Astrocyte of the cerebellum (primary cell): Measurements from ENCODE around the gene FADS3.

Source experiments
- DNase-seq: peaks from one replicate; pipeline ENCODE4 v3.0.0-alpha.2; 2011; ENCODE audit warnings: low read depth
- H3K4me3 ChIP-seq: 2 replicates; pipeline ENCODE4 v1.5.1; 2011; ENCODE audit warnings: mild to moderate bottlenecking, low read depth, low read length, moderate library complexity
- CTCF ChIP-seq: IDR thresholded peaks from 2 replicates; pipeline ENCODE4 v1.5.1; 2012; ENCODE audit warnings: low read length, low read depth, moderate library complexity, mild to moderate bottlenecking; ENCODE audit errors: missing control alignments
- in situ Hi-C: cut with HindIII; loops from 2 replicates; pipeline ENCODE4 v1.10.0; 2017; ENCODE audit warnings: low sequenced_read_pairs

Gene FADS3

GRCh38 chr11:61841636-61842527 lies 49.5 kb downstream of the FADS3 start:
- DNase-seq: no peak
- in situ Hi-C loops: no loop called here
- no peak for TF ChIP-seq CTCF

GRCh38 chr11:61840371-61840770 lies 51.0 kb downstream of the FADS3 start:
- no peak for DNase-seq
- no peak overlapping the region for H3K4me3 ChIP-seq
- in situ Hi-C loops: no loop called here
- TF ChIP-seq CTCF: no peak

More at GRCh38 chr11:61841636-61842527, 49.5 kb downstream of the FADS3 start:
- H3K4me3 ChIP-seq: no peak overlapping the region

GRCh38 chr11:61839742-61840141 lies 51.6 kb downstream of the FADS3 start:
- in situ Hi-C loops: no loop called here
- H3K4me3 ChIP-seq: no peak overlapping the region
- DNase-seq: no peak
- TF ChIP-seq CTCF: no peak

GRCh38 chr11:61838921-61839320 lies 52.4 kb downstream of the FADS3 start:
- no peak for TF ChIP-seq CTCF
- in situ Hi-C loops: no loop called here
- H3K4me3 ChIP-seq: no peak overlapping the region
- DNase-seq: no peak

- in situ Hi-C loops: no loop called here
- no peak overlapping the region for H3K4me3 ChIP-seq
- TF ChIP-seq CTCF: no peak
- DNase-seq: no peak
Observed at GRCh38 chr11:61838501-61838900, 52.8 kb downstream of the FADS3 start.

GRCh38 chr11:61837411-61838005 lies 53.8 kb downstream of the FADS3 start:
- H3K4me3 ChIP-seq: no peak overlapping the region
- in situ Hi-C loops: no loop called here
- DNase-seq: no peak
- TF ChIP-seq CTCF: no peak
